ENCODE data around the gene ZBTB14.

The ZBTB14 gene

GRCh38 chr18:5304232-5304631 lies 8.7 kb upstream of the ZBTB14 start:
- Histone ChIP-seq H3K4me3 (ENCODE audit: insufficient read depth, low read depth, low read length, poor library complexity, severe bottlenecking) (no peak overlapping the region), H3K27me3 (replicated peaks; ENCODE audit: control insufficient read depth, insufficient read depth, low read length, poor library complexity, severe bottlenecking) (no peaks in the 10 kb centered on the region), H3K27ac (ENCODE audit: insufficient read depth, low read length, poor library complexity, severe bottlenecking) (no peak overlapping the region), H3K9me3 (ENCODE audit: control insufficient read depth, low read length) (no peaks in the 10 kb centered on the region), H3K4me1 (ENCODE audit: control insufficient read depth, insufficient read depth, low read length, poor library complexity, severe bottlenecking) (no peaks in the 10 kb centered on the region), H3K36me3 (ENCODE audit: control insufficient read depth, insufficient read depth, low read length) (no peaks in the 10 kb centered on the region)
- no peak for DNase-seq

- no peaks in the 10 kb centered on the region for H3K36me3 ChIP-seq (ENCODE audit: control insufficient read depth, insufficient read depth, low read length)
- no peaks in the 10 kb centered on the region for H3K4me1 ChIP-seq (ENCODE audit: control insufficient read depth, insufficient read depth, low read length, poor library complexity, severe bottlenecking)
- DNase-seq, result no peak
- no peaks in the 10 kb centered on the region for H3K27me3 ChIP-seq (replicated peaks; ENCODE audit: control insufficient read depth, insufficient read depth, low read length, poor library complexity, severe bottlenecking)
- H3K9me3 ChIP-seq (ENCODE audit: control insufficient read depth, low read length), result no peaks in the 10 kb centered on the region
- no peak overlapping the region for H3K4me3 ChIP-seq (ENCODE audit: insufficient read depth, low read depth, low read length, poor library complexity, severe bottlenecking)
- no peak overlapping the region for H3K27ac ChIP-seq (ENCODE audit: insufficient read depth, low read length, poor library complexity, severe bottlenecking)
Measured at GRCh38 chr18:5303636-5304035, 8.1 kb upstream of the ZBTB14 start.

- H3K27ac ChIP-seq (ENCODE audit: insufficient read depth, low read length, poor library complexity, severe bottlenecking), result no peak overlapping the region
- no peak overlapping the region for H3K4me3 ChIP-seq (ENCODE audit: insufficient read depth, low read depth, low read length, poor library complexity, severe bottlenecking)
- H3K36me3 ChIP-seq (ENCODE audit: control insufficient read depth, insufficient read depth, low read length), result no peaks in the 10 kb centered on the region
- H3K4me1 ChIP-seq (ENCODE audit: control insufficient read depth, insufficient read depth, low read length, poor library complexity, severe bottlenecking), result no peaks in the 10 kb centered on the region
- H3K9me3 ChIP-seq (ENCODE audit: control insufficient read depth, low read length), result no peaks in the 10 kb centered on the region
- no peaks in the 10 kb centered on the region for H3K27me3 ChIP-seq (replicated peaks; ENCODE audit: control insufficient read depth, insufficient read depth, low read length, poor library complexity, severe bottlenecking)
- no peak for DNase-seq
Measured at GRCh38 chr18:5302606-5303005, 7.1 kb upstream of the ZBTB14 start.

- H3K27me3 ChIP-seq (replicated peaks; ENCODE audit: control insufficient read depth, insufficient read depth, low read length, poor library complexity, severe bottlenecking), result no peaks in the 10 kb centered on the region
- no peak for DNase-seq
- H3K9me3 ChIP-seq (ENCODE audit: control insufficient read depth, low read length), result no peaks in the 10 kb centered on the region
- no peak overlapping the region for H3K27ac ChIP-seq (ENCODE audit: insufficient read depth, low read length, poor library complexity, severe bottlenecking)
- no peak overlapping the region for H3K4me3 ChIP-seq (ENCODE audit: insufficient read depth, low read depth, low read length, poor library complexity, severe bottlenecking)
- H3K4me1 ChIP-seq (ENCODE audit: control insufficient read depth, insufficient read depth, low read length, poor library complexity, severe bottlenecking), result peaks cover 8% of the 10 kb centered on the region
- H3K36me3 ChIP-seq (ENCODE audit: control insufficient read depth, insufficient read depth, low read length), result no peaks in the 10 kb centered on the region
Measured at GRCh38 chr18:5300476-5301010, 5.0 kb upstream of the ZBTB14 start.

- no peak overlapping the region for H3K27ac ChIP-seq (ENCODE audit: insufficient read depth, low read length, poor library complexity, severe bottlenecking)
- no peaks in the 10 kb centered on the region for H3K9me3 ChIP-seq (ENCODE audit: control insufficient read depth, low read length)
- no peaks in the 10 kb centered on the region for H3K27me3 ChIP-seq (replicated peaks; ENCODE audit: control insufficient read depth, insufficient read depth, low read length, poor library complexity, severe bottlenecking)
- no peak overlapping the region for H3K4me3 ChIP-seq (ENCODE audit: insufficient read depth, low read depth, low read length, poor library complexity, severe bottlenecking)
- H3K36me3 ChIP-seq (ENCODE audit: control insufficient read depth, insufficient read depth, low read length), result no peaks in the 10 kb centered on the region
- no peak for DNase-seq
- H3K4me1 ChIP-seq (ENCODE audit: control insufficient read depth, insufficient read depth, low read length, poor library complexity, severe bottlenecking), result peaks cover 17% of the 10 kb centered on the region
Measured at GRCh38 chr18:5298156-5298852, 2.8 kb upstream of the ZBTB14 start.

GRCh38 chr18:5297597-5297996 lies 2.1 kb upstream of the ZBTB14 start:
- Histone ChIP-seq H3K4me1 (ENCODE audit: control insufficient read depth, insufficient read depth, low read length, poor library complexity, severe bottlenecking) (peaks cover 17% of the 10 kb centered on the region), H3K9me3 (ENCODE audit: control insufficient read depth, low read length) (no peaks in the 10 kb centered on the region), H3K4me3 (ENCODE audit: insufficient read depth, low read depth, low read length, poor library complexity, severe bottlenecking) (no peak overlapping the region), H3K27me3 (replicated peaks; ENCODE audit: control insufficient read depth, insufficient read depth, low read length, poor library complexity, severe bottlenecking) (no peaks in the 10 kb centered on the region), H3K36me3 (ENCODE audit: control insufficient read depth, insufficient read depth, low read length) (no peaks in the 10 kb centered on the region), H3K27ac (ENCODE audit: insufficient read depth, low read length, poor library complexity, severe bottlenecking) (no peak overlapping the region)
- DNase-seq, result no peak

GRCh38 chr18:5296706-5297320 lies 1.3 kb upstream of the ZBTB14 start:
- H3K36me3 ChIP-seq (ENCODE audit: control insufficient read depth, insufficient read depth, low read length), result peaks cover under 1% of the 10 kb centered on the region
- no peaks in the 10 kb centered on the region for H3K9me3 ChIP-seq (ENCODE audit: control insufficient read depth, low read length)
- peak overlapping the region; percentile 86 for H3K27ac ChIP-seq (ENCODE audit: insufficient read depth, low read length, poor library complexity, severe bottlenecking)
- H3K27me3 ChIP-seq (replicated peaks; ENCODE audit: control insufficient read depth, insufficient read depth, low read length, poor library complexity, severe bottlenecking), result no peaks in the 10 kb centered on the region
- DNase-seq, result peak; percentile 53 to 64 (median 58)
- H3K4me1 ChIP-seq (ENCODE audit: control insufficient read depth, insufficient read depth, low read length, poor library complexity, severe bottlenecking), result peaks cover 17% of the 10 kb centered on the region
- peak overlapping the region; percentile 78 for H3K4me3 ChIP-seq (ENCODE audit: insufficient read depth, low read depth, low read length, poor library complexity, severe bottlenecking)

- H3K36me3 ChIP-seq (ENCODE audit: control insufficient read depth, insufficient read depth, low read length), result peaks cover 7% of the 10 kb centered on the region
- peaks cover 17% of the 10 kb centered on the region for H3K4me1 ChIP-seq (ENCODE audit: control insufficient read depth, insufficient read depth, low read length, poor library complexity, severe bottlenecking)
- peak overlapping the region; percentile 78 for H3K4me3 ChIP-seq (ENCODE audit: insufficient read depth, low read depth, low read length, poor library complexity, severe bottlenecking)
- peak overlapping the region; percentile 86 for H3K27ac ChIP-seq (ENCODE audit: insufficient read depth, low read length, poor library complexity, severe bottlenecking)
- H3K9me3 ChIP-seq (ENCODE audit: control insufficient read depth, low read length), result no peaks in the 10 kb centered on the region
- DNase-seq, result peak; percentile 92 to 95 (median 95)
- H3K27me3 ChIP-seq (replicated peaks; ENCODE audit: control insufficient read depth, insufficient read depth, low read length, poor library complexity, severe bottlenecking), result no peaks in the 10 kb centered on the region
Measured at GRCh38 chr18:5295981-5296705, 617 bp upstream of the ZBTB14 start.

GRCh38 chr18:5294457-5295230 lies 882 bp downstream of the ZBTB14 start:
- Histone ChIP-seq H3K27ac (ENCODE audit: insufficient read depth, low read length, poor library complexity, severe bottlenecking) (peak overlapping the region; percentile 77), H3K27me3 (replicated peaks; ENCODE audit: control insufficient read depth, insufficient read depth, low read length, poor library complexity, severe bottlenecking) (no peaks in the 10 kb centered on the region), H3K9me3 (ENCODE audit: control insufficient read depth, low read length) (no peaks in the 10 kb centered on the region), H3K4me3 (ENCODE audit: insufficient read depth, low read depth, low read length, poor library complexity, severe bottlenecking) (peak overlapping the region; percentile 70), H3K4me1 (ENCODE audit: control insufficient read depth, insufficient read depth, low read length, poor library complexity, severe bottlenecking) (peaks cover 17% of the 10 kb centered on the region), H3K36me3 (ENCODE audit: control insufficient read depth, insufficient read depth, low read length) (peaks cover 13% of the 10 kb centered on the region)
- peak; percentile 45 to 65 (median 60) for DNase-seq

All from effector memory CD4-positive, alpha-beta T cell (primary cell).